Large intestine (tissue), 3 donors: Measurements from ENCODE around the gene GALC. TPM values are rescaled to one million over a fixed set of nuclear protein-coding genes. Genes with fewer than 3 reads are reported as not detected.

Experiments used
- DNase-seq, 2 donors: peaks; one replicate each; pipeline versions ENCODE4 v3.0.0 to v3.0.0-alpha.2; 2013
- H3K27ac ChIP-seq: one replicate; pipeline ENCODE4 v1.5.1; 2013; ENCODE audit warnings: low read length
- H3K27me3 ChIP-seq: 2 replicates; pipeline ENCODE4 v1.6.1; 2013; ENCODE audit warnings: low read length; ENCODE audit not compliant: control insufficient read depth, insufficient read depth
- H3K36me3 ChIP-seq: 2 replicates; pipeline ENCODE4 v1.6.1; 2013; ENCODE audit warnings: low read length; ENCODE audit not compliant: control insufficient read depth, insufficient read depth
- H3K4me1 ChIP-seq: one replicate; pipeline ENCODE4 v1.6.1; 2013; ENCODE audit warnings: low read length; ENCODE audit not compliant: control insufficient read depth, insufficient read depth
- H3K4me3 ChIP-seq: one replicate; pipeline ENCODE4 v1.5.1; 2013; ENCODE audit warnings: low read length
- H3K9me3 ChIP-seq: one replicate; pipeline ENCODE4 v1.6.1; 2013; ENCODE audit warnings: mild to moderate bottlenecking, low read depth, low read length, moderate library complexity; ENCODE audit not compliant: control insufficient read depth
- WGBS: methylation state at CpG from one replicate; pipeline ENCODE4 v1.1.5; 2013; ENCODE audit warnings: low lambda C conversion rate; ENCODE audit not compliant: insufficient coverage; 5-methylcytosine and 5-hydroxymethylcytosine counted together
- polyA plus RNA-seq: library from polyadenylated mRNA; unstranded; fragments of 120-200 nt; gene quantifications from one replicate; pipeline ENCODE4 v1.2.1, GENCODE V29; 2013

The GALC gene
- polyA plus RNA-seq, 1 donor: 119 TPM

DNA sequence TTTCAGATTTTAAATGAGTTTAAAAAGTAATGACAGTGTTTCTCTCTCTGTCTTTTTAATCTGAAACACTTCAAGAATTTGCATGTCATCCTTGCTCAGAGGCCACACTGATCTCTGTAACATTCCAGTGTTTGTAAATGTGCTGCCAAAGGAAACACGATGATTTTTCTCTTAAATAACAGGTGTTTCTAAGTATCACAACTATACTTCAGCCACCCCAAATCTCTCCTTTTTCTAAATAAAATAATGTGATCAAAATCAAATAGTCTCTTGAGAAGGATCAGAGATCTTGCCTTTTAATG lies 3.3 kb upstream of the GALC start:
- Histone ChIP-seq H3K4me3 (no peak overlapping the region), H3K27ac (peak overlapping the region; percentile 85), H3K4me1 (peaks cover 55% of the 10 kb centered on the region), H3K27me3 (no peaks in the 10 kb centered on the region), H3K9me3 (no peaks in the 10 kb centered on the region), H3K36me3 (no peaks in the 10 kb centered on the region)
- 0% methylated on average over 1 of the region's 1 CpG for WGBS
- DNase-seq: no peak

DNA sequence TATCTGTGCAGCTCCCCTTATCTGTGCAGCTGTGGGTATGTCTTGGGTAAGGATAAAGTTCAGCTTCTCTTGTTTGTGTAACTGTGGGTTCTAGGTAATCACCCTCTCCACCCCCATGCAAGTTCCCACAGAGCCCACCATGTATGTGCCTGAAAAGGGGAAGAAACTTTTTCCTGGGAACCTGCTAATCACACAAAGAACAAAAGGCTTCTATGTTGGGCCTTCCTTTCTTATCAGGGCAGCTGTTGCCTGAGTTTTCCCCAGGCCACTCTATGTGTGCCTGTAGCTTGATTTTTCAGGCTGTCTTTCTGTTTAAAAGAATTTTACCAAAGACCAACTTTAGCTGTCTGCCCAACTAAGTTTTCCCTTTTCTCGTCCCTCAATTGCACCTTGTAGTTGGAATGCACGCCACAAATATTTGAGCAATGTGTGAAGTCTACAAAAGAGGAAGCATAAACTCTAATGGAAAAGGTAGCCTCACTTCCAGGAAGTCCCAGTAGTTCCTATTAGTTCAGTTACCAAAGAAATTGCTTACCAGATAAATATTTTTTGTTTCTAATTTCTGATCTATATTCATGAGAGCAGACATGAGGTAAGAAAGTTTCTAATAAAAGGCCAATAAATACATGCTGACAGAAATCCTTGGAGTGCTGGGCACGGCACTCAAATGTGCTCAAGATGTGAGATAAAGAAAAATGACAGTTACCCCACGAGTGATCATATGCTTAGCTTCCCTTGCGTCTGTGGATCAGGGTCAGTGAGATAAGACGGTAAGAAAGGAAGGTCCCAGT lies 2.7 kb upstream of the GALC start:
- WGBS: no CpG with 5 or more reads among the region's 6 CpGs
- peaks cover 57% of the 10 kb centered on the region for H3K4me1 ChIP-seq
- H3K9me3 ChIP-seq: no peaks in the 10 kb centered on the region
- no peaks in the 10 kb centered on the region for H3K27me3 ChIP-seq
- no peak overlapping the region for H3K4me3 ChIP-seq
- DNase-seq: peak; percentile 68 to 84
- peak overlapping the region; percentile 85 for H3K27ac ChIP-seq
- no peaks in the 10 kb centered on the region for H3K36me3 ChIP-seq

DNA sequence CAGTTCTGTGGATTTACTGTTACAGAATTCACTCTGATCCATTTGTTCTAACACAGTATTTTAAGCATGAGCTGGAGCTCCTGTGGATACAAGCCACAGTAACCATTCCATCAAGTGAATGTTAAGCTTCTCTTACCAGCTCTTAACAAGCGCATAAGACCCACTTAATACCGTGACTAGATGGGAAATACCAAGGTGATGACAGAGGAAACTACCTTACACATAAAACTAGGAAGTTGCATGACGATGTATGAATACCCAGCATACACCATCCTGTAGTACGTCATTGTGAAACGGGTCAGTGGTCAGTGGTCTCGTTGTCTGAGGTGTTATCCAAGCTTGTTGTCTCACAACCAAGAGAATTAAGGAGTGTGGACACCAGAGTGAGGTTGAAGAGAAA lies 2.0 kb upstream of the GALC start:
- Histone ChIP-seq H3K36me3 (no peaks in the 10 kb centered on the region), H3K9me3 (no peaks in the 10 kb centered on the region), H3K4me3 (no peak overlapping the region), H3K27me3 (no peaks in the 10 kb centered on the region), H3K4me1 (peaks cover 64% of the 10 kb centered on the region), H3K27ac (peak overlapping the region; percentile 85)
- peak; percentile 22 to 68 for DNase-seq
- no CpG with 5 or more reads among the region's 6 CpGs for WGBS

DNA sequence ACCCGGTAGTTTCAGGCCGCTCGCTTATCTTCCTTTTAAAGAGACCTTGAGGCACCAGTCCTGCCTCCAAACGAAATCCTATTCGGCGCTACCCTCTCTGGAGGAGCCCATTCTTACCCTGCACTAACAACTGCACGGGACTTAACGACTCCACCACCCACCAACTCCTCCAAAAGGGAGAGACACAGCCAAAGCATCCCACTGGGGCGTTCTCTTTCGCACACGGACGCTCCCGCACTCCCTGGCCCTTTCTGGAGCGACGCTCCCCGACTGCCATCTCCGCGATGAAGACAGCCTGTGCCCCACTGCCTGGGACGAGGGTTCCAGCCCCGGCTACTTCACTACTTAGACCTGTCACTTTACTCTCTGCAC lies 650 bp downstream of the GALC start:
- peak overlapping the region; percentile 85 for H3K27ac ChIP-seq
- H3K4me1 ChIP-seq: peaks cover 61% of the 10 kb centered on the region
- no peaks in the 10 kb centered on the region for H3K9me3 ChIP-seq
- no peaks in the 10 kb centered on the region for H3K36me3 ChIP-seq
- peak in 1 of 2 donors; percentile 70 for DNase-seq
- WGBS: no CpG with 5 or more reads among the region's 20 CpGs
- no peaks in the 10 kb centered on the region for H3K27me3 ChIP-seq
- H3K4me3 ChIP-seq: peak overlapping the region; percentile 61

DNA sequence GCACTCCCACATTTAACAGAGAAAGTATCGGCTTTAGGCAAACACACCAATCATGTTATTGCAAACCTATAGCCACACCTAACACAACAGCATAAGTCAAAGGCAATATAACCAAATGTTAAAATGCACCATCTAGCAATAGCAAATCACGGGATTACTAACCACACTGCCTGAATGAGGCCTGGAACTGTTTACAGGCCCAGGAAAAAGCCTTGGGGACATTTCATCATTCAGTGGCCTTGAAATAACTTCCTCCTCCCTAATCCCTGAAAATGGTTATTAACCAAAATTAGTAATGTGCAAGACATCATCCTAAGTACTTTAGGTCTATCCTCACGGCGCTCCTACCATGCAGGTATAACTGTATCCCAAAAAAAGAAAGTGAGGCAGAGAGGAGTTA lies 2.3 kb downstream of the GALC start:
- peak overlapping the region; percentile 82 for H3K27ac ChIP-seq
- H3K9me3 ChIP-seq: no peaks in the 10 kb centered on the region
- H3K4me1 ChIP-seq: peaks cover 57% of the 10 kb centered on the region
- DNase-seq: peak in 1 of 2 donors; percentile 54
- H3K27me3 ChIP-seq: no peaks in the 10 kb centered on the region
- H3K36me3 ChIP-seq: peaks cover 6% of the 10 kb centered on the region
- no peak overlapping the region for H3K4me3 ChIP-seq
- WGBS: 70% methylated on average over 2 of the region's 4 CpGs

DNA sequence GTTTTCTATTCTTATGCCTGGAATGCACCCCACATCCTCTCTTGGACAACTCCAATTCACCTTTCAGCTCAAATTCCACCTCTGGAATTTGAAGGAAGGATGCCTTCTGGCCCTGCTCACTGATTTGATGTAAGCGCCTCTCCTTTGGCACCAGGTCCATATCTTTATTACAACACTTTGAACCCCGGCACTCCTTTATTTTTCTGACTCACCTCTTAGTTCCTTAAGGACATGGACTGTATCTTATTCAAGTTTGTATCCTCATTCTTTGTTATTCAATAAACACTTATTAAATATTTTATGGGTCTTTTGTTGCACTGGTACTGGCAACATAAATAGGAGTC lies 3.1 kb downstream of the GALC start:
- DNase-seq: peak; percentile 74 to 88
- peaks cover 50% of the 10 kb centered on the region for H3K4me1 ChIP-seq
- peaks cover 7% of the 10 kb centered on the region for H3K36me3 ChIP-seq
- no peaks in the 10 kb centered on the region for H3K27me3 ChIP-seq
- peak overlapping the region; percentile 82 for H3K27ac ChIP-seq
- H3K9me3 ChIP-seq: no peaks in the 10 kb centered on the region
- H3K4me3 ChIP-seq: no peak overlapping the region
- 17% methylated on average over 1 of the region's 2 CpGs for WGBS

DNA sequence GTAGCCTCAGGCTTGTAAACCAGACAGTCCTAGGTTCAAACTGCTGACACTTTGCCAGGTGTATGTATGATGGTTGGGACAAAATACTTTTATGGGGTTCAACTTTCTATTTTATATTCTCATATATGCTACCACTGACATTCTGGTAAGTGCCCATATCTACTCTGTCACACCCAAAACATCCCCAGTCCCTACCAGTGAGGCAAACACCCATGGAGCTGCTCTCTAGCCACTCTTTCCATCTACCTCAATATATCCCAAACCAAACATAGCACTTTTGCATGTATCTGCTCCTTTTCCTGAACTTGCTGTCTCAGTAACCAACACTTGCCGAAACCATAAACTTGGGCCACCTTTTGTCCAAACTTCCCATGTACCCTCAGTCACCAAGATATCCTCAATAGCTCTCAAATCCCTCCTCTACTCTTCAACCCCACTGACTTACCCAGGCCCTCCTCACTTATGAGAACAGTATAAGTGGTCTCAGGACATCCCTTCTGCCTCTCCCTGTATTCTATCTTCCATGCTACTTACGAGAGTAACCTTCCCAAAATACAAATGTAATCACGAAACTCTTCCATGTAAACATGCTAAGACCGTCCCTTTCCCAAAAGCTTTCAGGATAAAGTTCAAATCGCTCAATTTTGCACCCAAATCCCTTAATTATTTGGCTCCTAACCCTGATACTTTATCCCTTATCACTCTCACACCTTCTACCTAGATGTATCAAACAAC lies 3.6 kb downstream of the GALC start:
- 60% methylated on average over 3 of the region's 5 CpGs for WGBS
- H3K36me3 ChIP-seq: peaks cover 7% of the 10 kb centered on the region
- peaks cover 45% of the 10 kb centered on the region for H3K4me1 ChIP-seq

DNA sequence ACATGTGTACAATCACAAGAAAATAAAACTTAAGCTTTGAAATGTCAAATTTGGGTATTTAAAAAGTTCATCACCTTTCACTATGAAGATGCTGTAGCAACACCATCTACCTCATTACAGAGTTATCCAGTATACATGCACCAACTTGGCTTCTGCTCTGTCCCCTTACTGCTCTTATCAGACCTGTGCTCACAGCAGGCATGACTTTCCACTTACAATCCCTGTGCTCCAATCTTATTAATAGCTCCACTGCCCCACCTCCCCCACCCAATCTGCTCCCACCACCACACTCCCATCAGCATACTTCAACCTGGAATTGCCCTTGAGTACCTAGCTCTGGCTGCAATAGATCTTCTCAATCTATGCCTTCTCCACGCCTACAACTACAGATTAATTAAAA lies 13.3 kb downstream of the GALC start:
- Histone ChIP-seq H3K27me3 (no peaks in the 10 kb centered on the region), H3K36me3 (peaks cover 38% of the 10 kb centered on the region), H3K27ac (no peak overlapping the region), H3K4me3 (no peak overlapping the region), H3K4me1 (no peaks in the 10 kb centered on the region), H3K9me3 (no peaks in the 10 kb centered on the region)
- no peak for DNase-seq
- no CpG with 5 or more reads among the region's 1 CpG for WGBS

More for the DNA sequence above, 3.6 kb downstream of the GALC start:
- no peak overlapping the region for H3K4me3 ChIP-seq
- H3K9me3 ChIP-seq: no peaks in the 10 kb centered on the region
- peak overlapping the region; percentile 82 for H3K27ac ChIP-seq
- DNase-seq: peak in 1 of 2 donors; percentile 19
- H3K27me3 ChIP-seq: no peaks in the 10 kb centered on the region

DNA sequence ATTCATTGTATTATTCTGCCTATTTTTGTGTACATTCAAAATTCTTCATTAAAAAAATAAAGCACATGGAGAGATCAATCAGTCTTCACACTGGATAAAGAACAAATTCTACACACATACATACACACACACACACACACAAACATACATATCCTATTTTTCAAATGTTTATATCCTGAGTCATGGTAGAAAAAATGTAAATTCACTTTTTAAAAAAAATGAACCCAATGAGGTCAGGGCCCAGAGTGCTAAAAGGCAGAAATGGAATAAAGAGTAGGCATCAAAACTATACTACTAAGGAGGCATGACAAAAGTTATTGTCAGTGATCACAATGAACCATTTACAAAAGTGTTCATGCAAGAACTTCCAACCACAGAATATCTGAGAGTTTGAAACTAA lies 17.3 kb downstream of the GALC start:
- Histone ChIP-seq H3K4me1 (no peaks in the 10 kb centered on the region), H3K27ac (no peak overlapping the region), H3K36me3 (peaks cover 30% of the 10 kb centered on the region), H3K4me3 (no peak overlapping the region), H3K9me3 (no peaks in the 10 kb centered on the region), H3K27me3 (no peaks in the 10 kb centered on the region)
- no peak for DNase-seq

DNA sequence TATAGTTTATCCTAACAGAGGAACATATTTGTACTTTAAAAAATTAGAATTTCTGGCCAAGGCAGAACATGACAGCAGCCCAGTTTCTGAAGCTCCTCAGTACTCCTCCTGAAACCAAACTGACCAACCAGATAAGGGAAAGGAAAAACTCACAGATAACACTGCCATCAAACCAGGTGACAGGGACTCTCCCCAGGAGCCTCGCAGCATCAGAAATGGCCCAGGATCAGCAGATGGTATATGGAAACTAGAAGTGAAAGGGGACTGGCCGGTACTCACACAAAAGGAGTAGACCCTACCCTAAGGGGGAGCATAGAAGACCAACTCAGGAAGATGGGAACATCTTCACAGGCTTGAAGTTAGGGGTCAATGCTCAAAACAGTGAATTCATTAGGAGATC lies 22.0 kb downstream of the GALC start:
- no peaks in the 10 kb centered on the region for H3K4me1 ChIP-seq
- no peaks in the 10 kb centered on the region for H3K27me3 ChIP-seq
- H3K4me3 ChIP-seq: no peak overlapping the region
- H3K9me3 ChIP-seq: no peaks in the 10 kb centered on the region
- no peak for DNase-seq
- no peak overlapping the region for H3K27ac ChIP-seq
- H3K36me3 ChIP-seq: peaks cover 15% of the 10 kb centered on the region
- WGBS: no CpG with 5 or more reads among the region's 2 CpGs

DNA sequence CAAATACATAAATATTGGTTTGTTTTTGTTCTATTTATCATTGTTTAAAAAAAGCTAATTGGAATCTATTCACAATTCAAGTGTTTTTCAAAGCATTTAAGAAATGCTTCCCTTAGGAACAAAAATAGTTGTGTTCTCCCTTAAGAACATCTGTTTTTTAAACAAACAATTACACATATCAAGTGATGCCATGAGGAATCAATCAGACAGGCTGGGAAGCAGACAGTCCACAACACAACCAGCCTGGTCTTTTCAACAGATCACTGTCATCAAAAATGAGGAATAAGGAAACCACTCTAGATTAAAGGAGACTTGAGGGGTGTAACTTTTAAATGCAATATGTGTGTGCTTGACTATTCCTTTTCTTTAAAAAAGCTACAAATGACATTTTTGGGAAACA lies 25.5 kb downstream of the GALC start:
- Histone ChIP-seq H3K4me1 (no peaks in the 10 kb centered on the region), H3K36me3 (peaks cover 21% of the 10 kb centered on the region), H3K27me3 (no peaks in the 10 kb centered on the region), H3K27ac (no peak overlapping the region), H3K9me3 (no peaks in the 10 kb centered on the region), H3K4me3 (no peak overlapping the region)
- DNase-seq: no peak
